K562 (cell line): Measurements from ENCODE around the gene CSNK2A1. TPM values are rescaled to one million over a fixed set of nuclear protein-coding genes. Genes with fewer than 3 reads are reported as not detected.

Experiments
- ATAC-seq: fragments of 200-7000 bp; cut with Tn5 transposase; 3 replicates; pipeline ENCODE4 v1.9.1; 2020; ENCODE audit warnings: moderate library complexity
- BruUV-seq: library from RNA; stranded (reverse); fragments of 400-500 nt; replicated peaks from 2 replicates; lab custom pipeline; 2021; lab: Mats Ljungman, UMichigan
- CTCF ChIA-PET: fragments of 300-600 bp; formaldehyde crosslinking; extraction: SDS; loops from one replicate; lab custom pipeline; 2021; ENCODE audit warnings: low intra/inter-chr PET ratio; lab: Yijun Ruan, JAX
- POLR2A ChIA-PET: fragments of 300-600, 350-650 bp; sonication (Branson Sonifier 250); formaldehyde crosslinking; extraction: SDS; loops from one replicate; lab custom pipeline; 2021; ENCODE audit warnings: antibody characterized with exemption, inconsistent platforms; lab: Yijun Ruan, JAX
- DNase-seq, 4 experiments: peaks; one replicate each; pipeline versions ENCODE4 v3.0.0 to v3.0.0-alpha.2; 2011 to 2018; ENCODE audit warnings: low spot score in 3 of 4, mixed read lengths in 3 of 4; ENCODE audit errors: extremely low read depth in 1 of 4
- FAIRE-seq: peaks from 2 replicates; lab custom pipeline; 2011; peaks lifted over from hg19 to GRCh38; lab: Jason Lieb, UNC
- H2AFZ ChIP-seq: 2 replicates; pipeline ENCODE4 v1.6.0; 2011; ENCODE audit warnings: low read depth, low read length, control low read depth, inconsistent platforms
- H3K27ac ChIP-seq: fragments of 200-600 bp; 3 replicates; pipeline ENCODE4 v1.8.0; 2011; ENCODE audit warnings: low read depth, mild to moderate bottlenecking, control low read depth, inconsistent platforms, low read length, moderate library complexity, mixed read lengths; ENCODE audit errors: extremely low read depth
- H3K27me3 ChIP-seq, 2 experiments: fragments of 300-600 bp in 1 of 2; 2 replicates in 1 of 2; 3 replicates in 1 of 2; pipeline versions ENCODE4 v1.6.0 to v1.8.0; 2011; ENCODE audit warnings: inconsistent platforms in 2 of 2, low read length in 2 of 2, mild to moderate bottlenecking in 1 of 2, mixed read lengths in 1 of 2, moderate library complexity in 1 of 2; ENCODE audit not compliant: control insufficient read depth in 2 of 2, insufficient read depth in 2 of 2
- H3K36me3 ChIP-seq: fragments of 300-600 bp; 3 replicates; pipeline ENCODE4 v1.8.0; 2011; ENCODE audit warnings: mild to moderate bottlenecking, low read length, inconsistent platforms; ENCODE audit not compliant: control insufficient read depth, insufficient read depth
- H3K4me1 ChIP-seq, 2 experiments: fragments of 200-600 bp in 1 of 2; replicated peaks in 1 of 2; 2 replicates in 1 of 2; 3 replicates in 1 of 2; pipeline versions ENCODE4 v1.5.1 to v1.8.0; 2011; ENCODE audit warnings: inconsistent platforms in 2 of 2, low read length in 2 of 2, mild to moderate bottlenecking in 1 of 2, mixed read lengths in 1 of 2, moderate library complexity in 1 of 2; ENCODE audit not compliant: control insufficient read depth in 2 of 2, insufficient read depth in 2 of 2
- H3K4me2 ChIP-seq: 2 replicates; pipeline ENCODE4 v1.6.1; 2011; ENCODE audit warnings: low read length, control low read depth, inconsistent platforms, mixed read lengths; ENCODE audit not compliant: insufficient read depth
- H3K4me3 ChIP-seq: fragments of 200-600 bp; sonication (generic), shearing (Covaris generic); 2 replicates; pipeline ENCODE4 v1.5.1; 2016; ENCODE audit warnings: control low read depth, inconsistent platforms
- H3K79me2 ChIP-seq: fragments of 200-600 bp; 3 replicates; pipeline ENCODE4 v1.8.0; 2011; ENCODE audit warnings: low read length, inconsistent platforms; ENCODE audit not compliant: control insufficient read depth, insufficient read depth
- H3K9ac ChIP-seq, 2 experiments: 2 replicates each; pipeline versions ENCODE4 v1.6.0 to v1.6.1; 2011; ENCODE audit warnings: low read depth in 2 of 2, low read length in 2 of 2, control low read depth in 1 of 2, inconsistent platforms in 1 of 2, mild to moderate bottlenecking in 1 of 2, mixed read lengths in 1 of 2; ENCODE audit not compliant: insufficient read depth in 1 of 2
- H3K9me1 ChIP-seq: one replicate; pipeline ENCODE4 v1.6.0; 2011; ENCODE audit warnings: inconsistent platforms, mild to moderate bottlenecking, low read length, moderate library complexity; ENCODE audit not compliant: control insufficient read depth, insufficient read depth
- H3K9me3 ChIP-seq: replicated peaks from 2 replicates; pipeline ENCODE4 v1.5.1; 2011; ENCODE audit warnings: low read depth, low read length, inconsistent platforms; ENCODE audit not compliant: control insufficient read depth, insufficient read depth
- H4K20me1 ChIP-seq: replicated peaks from 2 replicates; pipeline ENCODE4 v1.6.1; 2011; ENCODE audit warnings: low read length, inconsistent platforms, mixed read lengths; ENCODE audit not compliant: control insufficient read depth, insufficient read depth
- ASH1L ChIP-seq: fragments of 450-650 bp; IDR thresholded peaks from 2 replicates; pipeline ENCODE4 v1.6.1; 2018; ENCODE audit warnings: borderline replicate concordance, mild to moderate bottlenecking, low read depth; ENCODE audit not compliant: partially characterized antibody
- CBFA2T3 ChIP-seq: fragments of 450-650 bp; IDR thresholded peaks from 2 replicates; pipeline ENCODE4 v1.6.1; 2017
- ETS1 ChIP-seq: conservative IDR thresholded peaks from 2 replicates; pipeline ENCODE4 v1.6.1; 2011; ENCODE audit warnings: low read depth, mild to moderate bottlenecking, low read length; ENCODE audit not compliant: control insufficient read depth
- IFI16 ChIP-seq: fragments of 250-450 bp; sonication (Bioruptor Pico); IDR thresholded peaks from 2 replicates; pipeline ENCODE4 v2.1.2; 2022; ENCODE audit warnings: mild to moderate bottlenecking, inconsistent platforms
- KDM5B ChIP-seq: fragments of 200-600 bp; sonication (generic); IDR thresholded peaks from 2 replicates; pipeline ENCODE4 v1.6.1; 2012; ENCODE audit warnings: low read depth, mild to moderate bottlenecking, moderate library complexity, low read length, control low read depth, inconsistent platforms; ENCODE audit not compliant: insufficient replicate concordance
- NEUROD1 ChIP-seq: fragments of 150-350 bp; IDR thresholded peaks from 2 replicates; pipeline ENCODE4 v1.6.1; 2014; ENCODE audit warnings: borderline replicate concordance, low read length, low read depth; ENCODE audit not compliant: partially characterized antibody
- NR2C2 ChIP-seq, 2 experiments: fragments of 200-800 bp in 1 of 2; sonication (Bioruptor generic) in 1 of 2; sonication (generic) in 1 of 2; formaldehyde crosslinking in 1 of 2; IDR thresholded peaks; 2 replicates each; pipeline versions ENCODE4 v1.6.1 to v1.8.0; 2016 to 2022; ENCODE audit warnings: mild to moderate bottlenecking in 1 of 2, missing compliant biosample characterization in 1 of 2, missing genetic modification characterization in 1 of 2, missing genetic modification reagents in 1 of 2
- SETDB1 ChIP-seq: IDR thresholded peaks from one replicate; pipeline ENCODE4 v1.6.1; 2012; ENCODE audit warnings: low read length, control low read depth, inconsistent platforms
- TRIM25 ChIP-seq: fragments of 450-650 bp; IDR thresholded peaks from 2 replicates; pipeline ENCODE4 v1.7.0; 2016; ENCODE audit warnings: borderline replicate concordance
- ZBTB7A ChIP-seq: IDR thresholded peaks from 2 replicates; pipeline ENCODE4 v1.6.1; 2011; ENCODE audit warnings: low read depth, mild to moderate bottlenecking, low read length, moderate library complexity, borderline replicate concordance; ENCODE audit not compliant: control insufficient read depth
- WGBS: fragments of 100-300 bp; shearing (Covaris generic); methylation state at CpG from one replicate; pipeline ENCODE4 v1.1.6; 2016; ENCODE audit warnings: low coverage, mixed read lengths; ENCODE audit not compliant: insufficient coverage; ENCODE audit errors: missing lambda C conversion rate; 5-methylcytosine and 5-hydroxymethylcytosine counted together
- in situ Hi-C: fragments of 300-500 bp; cut with MboI; formaldehyde crosslinking; loops from 4 replicates; pipeline ENCODE4 v1.15.0; 2018; ENCODE audit warnings: inconsistent platforms, mixed read lengths
- intact Hi-C: fragments of 100-400 bp; cut with micrococcal nuclease; formaldehyde crosslinking; loops from 2 replicates; pipeline ENCODE4 v1.14.2; 2022
- polyA plus RNA-seq, 8 experiments: library from polyadenylated mRNA; depleted of rRNA in 4 of 8; stranded (reverse) in 5 of 8; unstranded in 3 of 8; fragments of >200 nt; fragmentation: Nextera tagmentation in 2 of 8; fragmentation: Illumina TruSeq in 1 of 8; extraction: Ambion mirVana in 2 of 8; extraction: Trizol in 1 of 8; gene quantifications; 2 replicates each; pipeline versions ENCODE4 v1.2.1 to v1.2.3, GENCODE V29; 2011 to 2014; ENCODE audit warnings: inconsistent platforms in 1 of 8, missing spikeins in 1 of 8
- total RNA-seq, 7 experiments: library from RNA; depleted of rRNA in 6 of 7; stranded (reverse); fragments of >200 nt in 6 of 7; fragmentation: Illumina TruSeq in 2 of 7; extraction: Trizol in 2 of 7; gene quantifications; 2 replicates each; pipeline versions ENCODE4 v1.2.1 to v1.2.3, GENCODE V29; 2011 to 2021; ENCODE audit warnings: low replicate concordance in 1 of 7
- TF ChIP-seq, protein P1 (sequence below): sonication (generic); formaldehyde crosslinking; IDR thresholded peaks from 2 replicates; pipeline ENCODE4 v1.8.1; 2023; ENCODE audit warnings: mild to moderate bottlenecking, missing genetic modification reagents
- TF ChIP-seq, protein P2 (sequence below): fragments of 250-450 bp; sonication (Bioruptor Pico); IDR thresholded peaks from 2 replicates; pipeline ENCODE4 v1.4.0; 2020; ENCODE audit warnings: borderline replicate concordance

CSNK2A1 gene
- total and polyA plus RNA-seq, 9 of the 15 experiments (the other 6 are each of a cell fraction or from before 2014, with no cell fraction given): 71.0 to 251 (median 103) TPM

- peak; percentile 24 for TF ChIP-seq KDM5B
- TF ChIP-seq NR2C2 (CRISPR knock-in tag; IDR thresholded peaks at IDR 0.05): no peak
- TF ChIP-seq NR2C2 (tag; IDR thresholded peaks at IDR 0.05): peak; percentile 85
- no peak for TF ChIP-seq IFI16 (CRISPR knock-in tag)
Observed at GRCh38 chr20:544153-544725, 649 bp upstream of the CSNK2A1 start (continued).

- POLR2A ChIA-PET: interaction anchor here (0.6 to 2.3 kb wide), 10 partner anchors 11 to 230 kb away, joined by 3 to 12 read pairs (median 3); no protein-coding TSS in a partner anchor
- peak in 2 of 4 experiments; percentile 48 to 55 for DNase-seq
- in situ Hi-C loops: no loop called here
- TF ChIP-seq SETDB1: no peak
- TF ChIP-seq, protein P1, sequence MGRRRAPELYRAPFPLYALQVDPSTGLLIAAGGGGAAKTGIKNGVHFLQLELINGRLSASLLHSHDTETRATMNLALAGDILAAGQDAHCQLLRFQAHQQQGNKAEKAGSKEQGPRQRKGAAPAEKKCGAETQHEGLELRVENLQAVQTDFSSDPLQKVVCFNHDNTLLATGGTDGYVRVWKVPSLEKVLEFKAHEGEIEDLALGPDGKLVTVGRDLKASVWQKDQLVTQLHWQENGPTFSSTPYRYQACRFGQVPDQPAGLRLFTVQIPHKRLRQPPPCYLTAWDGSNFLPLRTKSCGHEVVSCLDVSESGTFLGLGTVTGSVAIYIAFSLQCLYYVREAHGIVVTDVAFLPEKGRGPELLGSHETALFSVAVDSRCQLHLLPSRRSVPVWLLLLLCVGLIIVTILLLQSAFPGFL (CRISPR knock-in tag): no peak
- TF ChIP-seq ASH1L: no peak
- no peak for TF ChIP-seq ETS1
- TF ChIP-seq ZBTB7A: peak; percentile 82; the same call in 1 of the 2 replicates
- TF ChIP-seq NEUROD1: peak; percentile 19
- TF ChIP-seq TRIM25: peak; percentile 35; the same call in 1 of the 2 replicates
- TF ChIP-seq, protein P2, sequence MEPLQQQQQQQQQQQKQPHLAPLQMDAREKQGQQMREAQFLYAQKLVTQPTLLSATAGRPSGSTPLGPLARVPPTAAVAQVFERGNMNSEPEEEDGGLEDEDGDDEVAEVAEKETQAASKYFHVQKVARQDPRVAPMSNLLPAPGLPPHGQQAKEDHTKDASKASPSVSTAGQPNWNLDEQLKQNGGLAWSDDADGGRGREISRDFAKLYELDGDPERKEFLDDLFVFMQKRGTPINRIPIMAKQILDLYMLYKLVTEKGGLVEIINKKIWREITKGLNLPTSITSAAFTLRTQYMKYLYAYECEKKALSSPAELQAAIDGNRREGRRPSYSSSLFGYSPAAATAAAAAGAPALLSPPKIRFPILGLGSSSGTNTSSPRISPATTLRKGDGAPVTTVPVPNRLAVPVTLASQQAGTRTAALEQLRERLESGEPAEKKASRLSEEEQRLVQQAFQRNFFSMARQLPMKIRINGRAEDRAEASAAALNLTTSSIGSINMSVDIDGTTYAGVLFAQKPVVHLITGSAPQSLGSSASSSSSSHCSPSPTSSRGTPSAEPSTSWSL (CRISPR knock-in tag): no peak
- TF ChIP-seq CBFA2T3: no peak
Observed at GRCh38 chr20:542777-543368, 717 bp downstream of the CSNK2A1 start.

More at GRCh38 chr20:542777-543368, 717 bp downstream of the CSNK2A1 start:
- CTCF ChIA-PET: no interaction called here
- Histone ChIP-seq H3K9ac (peak overlapping the region; percentile 94 to 95), H3K9me3 (0 out of 2 replicates have a peak, but pooled peaks cover 3% of the 10 kb centered on the region), H2AFZ (no peak overlapping the region; the same call in 1 of the 2 replicates), H3K4me1 (peaks cover 2 to 53% of the 10 kb centered on the region in 2 experiments; a peak in 4 of 5 replicates), H3K36me3 (peaks cover 27% of the 10 kb centered on the region), H3K79me2 (peaks cover 58% of the 10 kb centered on the region), H3K4me3 (peak overlapping the region; percentile 94), H4K20me1 (peaks cover 33% of the 10 kb centered on the region), H3K27me3 (no peaks in the 10 kb centered on the region), H3K4me2 (peak overlapping the region; percentile 86), H3K27ac (peak overlapping the region; percentile 96), H3K9me1 (peaks cover 5% of the 10 kb centered on the region)
- 0% methylated on average over 6 of the region's 12 CpGs for WGBS
- BruUV-seq: no TSS peak
- intact Hi-C loops: loop anchor here (10.0 kb wide), 1 partner anchor 188 kb away; no protein-coding TSS in a partner anchor
- ATAC-seq (peak; percentile 63), FAIRE-seq (no peak)
